Mucosa of gallbladder (tissue), 1 donor: ENCODE data around the gene MAP7. TPM values are rescaled to one million over a fixed set of nuclear protein-coding genes. Genes with fewer than 3 reads are reported as not detected.
A peak's percentile ranks its signal among the peaks of the same experiment; 100 is the strongest.
"Not testable (repeated sequence)": the region's sequence is repeated elsewhere in the genome, so short reads cannot be mapped to it uniquely, and the experiment has no call there.

Experiments
- DNase-seq: peaks from one replicate; pipeline ENCODE4 v3.0.0-alpha.2; 2020; ENCODE audit warnings: low spot score
- total RNA-seq: library from RNA; stranded (reverse); gene quantifications from one replicate; pipeline ENCODE4 v1.2.1, GENCODE V29; 2021
- donor health status: DM: no; HTN: no; CAD: no.

Gene MAP7
- total RNA-seq, 1 donor from 2014 or later, result 56.8 TPM

GRCh38 chr6:136383268-136383937, 166.8 kb downstream of the MAP7 start:
- DNase-seq, result no peak

GRCh38 chr6:136382676-136383252, 167.5 kb downstream of the MAP7 start:
- no peak for DNase-seq

- DNase-seq, result no peak
These were observed 171.3 kb downstream of the MAP7 start for GRCh38 chr6:136378888-136379287.

GRCh38 chr6:136375836-136376235, 174.4 kb downstream of the MAP7 start:
- not testable (repeated sequence) for DNase-seq

- DNase-seq, result no peak
These were observed 178.3 kb downstream of the MAP7 start for GRCh38 chr6:136371959-136372358.

- no peak for DNase-seq
These were observed 179.1 kb downstream of the MAP7 start for GRCh38 chr6:136370988-136371728.

GRCh38 chr6:136365776-136366354, 184.4 kb downstream of the MAP7 start:
- peak; percentile 31 for DNase-seq

GRCh38 chr6:136362421-136363356, 187.5 kb downstream of the MAP7 start:
- no peak for DNase-seq

- DNase-seq, result no peak
These were observed 188.4 kb downstream of the MAP7 start for GRCh38 chr6:136361787-136362186.

- DNase-seq, result no peak
These were observed 189.4 kb downstream of the MAP7 start for GRCh38 chr6:136360783-136361182.

- DNase-seq, result no peak
These were observed 190.4 kb downstream of the MAP7 start for GRCh38 chr6:136359851-136360250.

GRCh38 chr6:136351518-136352110, 198.6 kb downstream of the MAP7 start:
- DNase-seq, result no peak

GRCh38 chr6:136350914-136351313, 199.3 kb downstream of the MAP7 start:
- DNase-seq, result no peak

- no peak for DNase-seq
These were observed 202.4 kb downstream of the MAP7 start for GRCh38 chr6:136347847-136348246.

- DNase-seq, result no peak
These were observed 205.1 kb downstream of the MAP7 start for GRCh38 chr6:136345145-136345544.

GRCh38 chr6:136344420-136344819, 205.8 kb downstream of the MAP7 start:
- no peak for DNase-seq

GRCh38 chr6:136343700-136344099, 206.5 kb downstream of the MAP7 start:
- DNase-seq, result no peak

GRCh38 chr6:136343275-136343674, 206.9 kb downstream of the MAP7 start:
- no peak for DNase-seq

- DNase-seq, result no peak
These were observed 208.3 kb downstream of the MAP7 start for GRCh38 chr6:136341967-136342366.

- DNase-seq, result no peak
These were observed 208.9 kb downstream of the MAP7 start for GRCh38 chr6:136341367-136341766.

GRCh38 chr6:136338486-136338885, 211.7 kb downstream of the MAP7 start:
- DNase-seq, result no peak
